Panc1 (cell line): ENCODE measurements around the gene WFDC13. TPM values are rescaled to one million over a fixed set of nuclear protein-coding genes. Genes with fewer than 3 reads are reported as not detected.

ENCODE experiments used
- ATAC-seq: fragments of 200-7000 bp; cut with Tn5 transposase; 2 replicates; pipeline ENCODE4 v1.9.1; 2020; ENCODE audit warnings: mild to moderate bottlenecking, moderate library complexity
- BruUV-seq: library from RNA; stranded (reverse); fragments of 400-500 nt; replicated peaks from 2 replicates; lab custom pipeline; 2021; lab: Mats Ljungman, UMichigan
- CTCF ChIA-PET: fragments of 300-600 bp; sonication (Branson Sonifier 250); formaldehyde crosslinking; loops from one replicate; lab custom pipeline; 2022; ENCODE audit warnings: antibody characterized with exemption; lab: Charles Lee
- POLR2A ChIA-PET: fragments of 300-600 bp; sonication (Branson Sonifier 250); formaldehyde crosslinking; loops from one replicate; lab custom pipeline; 2022; ENCODE audit warnings: antibody characterized with exemption; lab: Charles Lee
- DNase-seq: peaks from one replicate; pipeline ENCODE4 v3.0.0-alpha.2; 2010; ENCODE audit warnings: low read depth, low spot score
- H3K27ac ChIP-seq: 2 replicates; pipeline ENCODE4 v1.5.1; 2011; ENCODE audit warnings: mild to moderate bottlenecking, low read length, inconsistent platforms
- H3K27me3 ChIP-seq: fragments of 200-500 bp; sonication (Bioruptor generic); 2 replicates; pipeline ENCODE4 v1.6.0; 2014; ENCODE audit warnings: low read length, inconsistent platforms; ENCODE audit not compliant: control insufficient read depth, insufficient read depth
- H3K36me3 ChIP-seq: fragments of 200-500 bp; sonication (Bioruptor generic); 2 replicates; pipeline ENCODE4 v1.5.1; 2014; ENCODE audit warnings: inconsistent platforms, mild to moderate bottlenecking, low read length, moderate library complexity; ENCODE audit not compliant: control insufficient read depth, insufficient read depth
- H3K4me1 ChIP-seq: 2 replicates; pipeline ENCODE4 v1.5.1; 2011; ENCODE audit warnings: inconsistent platforms, mild to moderate bottlenecking, low read length, moderate library complexity; ENCODE audit not compliant: control insufficient read depth, insufficient read depth
- H3K4me3 ChIP-seq, 2 experiments: 2 replicates each; pipeline ENCODE4 v1.5.1; 2011 to 2012; ENCODE audit warnings: low read depth in 2 of 2, low read length in 2 of 2, mild to moderate bottlenecking in 2 of 2, inconsistent platforms in 1 of 2, moderate library complexity in 1 of 2
- H3K9me3 ChIP-seq: fragments of 200-500 bp; sonication (Bioruptor generic); 2 replicates; pipeline ENCODE4 v1.5.1; 2014; ENCODE audit warnings: low read depth, mild to moderate bottlenecking, inconsistent platforms, low read length, moderate library complexity; ENCODE audit not compliant: control insufficient read depth, insufficient read depth
- CTCF ChIP-seq: fragments of 450-650 bp; IDR thresholded peaks from 2 replicates; pipeline ENCODE4 v1.5.1; 2017; ENCODE audit warnings: mild to moderate bottlenecking
- POLR2AphosphoS5 ChIP-seq: IDR thresholded peaks from 2 replicates; pipeline ENCODE4 v1.6.1; 2012; ENCODE audit warnings: mild to moderate bottlenecking, low read depth, low read length, moderate library complexity
- REST ChIP-seq, 2 experiments: IDR thresholded peaks; 2 replicates each; pipeline ENCODE4 v1.6.1; 2011 to 2012; ENCODE audit warnings: low read depth in 2 of 2, control low read depth in 1 of 2, low read length in 1 of 2, mild to moderate bottlenecking in 1 of 2, moderate library complexity in 1 of 2; ENCODE audit not compliant: insufficient read depth in 1 of 2
- SIN3A ChIP-seq: IDR thresholded peaks from 2 replicates; pipeline ENCODE4 v1.6.1; 2012; ENCODE audit warnings: low read depth, mild to moderate bottlenecking, low read length, moderate library complexity, borderline replicate concordance; ENCODE audit not compliant: insufficient read depth
- TCF7L2 ChIP-seq: IDR thresholded peaks from 2 replicates; pipeline ENCODE4 v1.6.1; 2011; ENCODE audit warnings: mild to moderate bottlenecking, low read depth, low read length, inconsistent platforms
- in situ Hi-C: cut with HindIII; loops from 2 replicates; pipeline ENCODE4 v1.10.0; 2016; ENCODE audit warnings: low sequenced_read_pairs, low pct_unique_long_range_greater_than_20kb
- intact Hi-C: fragments of 100-400 bp; cut with micrococcal nuclease; formaldehyde crosslinking; loops from one replicate; pipeline ENCODE4 v1.10.0; 2022; ENCODE audit not compliant: unreplicated experiment
- total RNA-seq: library from RNA; stranded (reverse); gene quantifications from one replicate; pipeline ENCODE4 v1.2.1, GENCODE V29; 2021; ENCODE audit not compliant: unreplicated experiment

Gene WFDC13
- total RNA-seq, 1 experiment from 2014 or later, result not detected

- in situ Hi-C loops (no loop called here), intact Hi-C loops (no loop called here)
- ATAC-seq (no peak), DNase-seq (no peak)
- no TSS peak for BruUV-seq
- TF ChIP-seq SIN3A (no peak), TCF7L2 (no peak), CTCF (no peak), POLR2AphosphoS5 (no peak), REST (IDR thresholded peaks at IDR 0.05; ENCODE audit: insufficient read depth in 1 of 2, low read depth in 2 of 2, low read length in 1 of 2) (no peak)
- CTCF ChIA-PET, result no interaction called here
- peaks cover 2% of the 10 kb centered on the region; the same call in 1 of the 2 replicates for H3K27me3 ChIP-seq
- POLR2A ChIA-PET, result no interaction called here
- H3K36me3 ChIP-seq, result no peaks in the 10 kb centered on the region
- no peaks in the 10 kb centered on the region for H3K4me1 ChIP-seq
- H3K4me3 ChIP-seq, result no peak overlapping the region
- H3K27ac ChIP-seq, result no peak overlapping the region
- no peaks in the 10 kb centered on the region for H3K9me3 ChIP-seq
Measured at GRCh38 chr20:45745015-45745414, 43.2 kb downstream of the WFDC13 start.

- no peak for ATAC-seq
- Histone ChIP-seq H3K27me3 (peaks cover 2% of the 10 kb centered on the region; the same call in 1 of the 2 replicates), H3K9me3 (no peaks in the 10 kb centered on the region), H3K36me3 (no peaks in the 10 kb centered on the region), H3K4me3 (no peak overlapping the region), H3K4me1 (no peaks in the 10 kb centered on the region), H3K27ac (no peak overlapping the region)
- ChIA-PET POLR2A (no interaction called here), CTCF (interaction anchor here (0.5 kb wide), 1 partner anchor 160 kb away, joined by 3 read pairs; no protein-coding TSS in a partner anchor)
- TF ChIP-seq TCF7L2 (no peak), POLR2AphosphoS5 (no peak), SIN3A (no peak), REST (IDR thresholded peaks at IDR 0.05; ENCODE audit: insufficient read depth in 1 of 2, low read depth in 2 of 2, low read length in 1 of 2) (no peak)
- in situ Hi-C loops, result no loop called here
- no peak for DNase-seq
- intact Hi-C loops, result no loop called here
- BruUV-seq, result no TSS peak
Measured at GRCh38 chr20:45751721-45752120, 49.9 kb downstream of the WFDC13 start.
